ENCODE measurements around the gene MFAP4.

DNA sequence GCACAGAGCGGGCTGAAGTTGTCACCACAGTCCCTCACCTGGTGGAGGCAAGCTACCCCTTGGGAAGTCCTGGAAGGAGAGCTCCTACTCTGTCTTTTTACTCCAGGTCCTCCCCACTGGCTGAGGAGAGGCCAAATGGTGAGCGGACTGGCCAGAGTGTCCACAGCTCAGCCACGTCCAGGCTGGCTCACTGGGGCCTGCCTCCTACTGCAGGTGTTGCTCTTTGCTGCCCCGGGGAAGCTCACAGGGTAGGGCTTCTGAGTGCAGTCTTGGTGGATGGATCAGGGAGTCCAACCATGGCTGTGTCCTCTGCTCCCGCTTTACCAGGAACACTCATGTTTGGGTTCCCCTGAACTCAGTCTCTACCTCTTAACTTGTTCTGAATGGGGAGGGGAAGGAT lies 27.1 kb downstream of the MFAP4 start:
- no peak for TF ChIP-seq POLR2A (IDR thresholded peaks at IDR 0.05)
- no peak for TF ChIP-seq CTCF (IDR thresholded peaks at IDR 0.05)
